HL-60 (cell line): Measurements from ENCODE around the gene INTS12.

Source experiments
- DNase-seq, 2 experiments: peaks; one replicate each; pipeline ENCODE4 v3.0.0-alpha.2; 2010 to 2020; ENCODE audit warnings: low read depth in 1 of 2, low spot score in 1 of 2
- H3K27ac ChIP-seq: fragments of 250-450 bp; sonication (Bioruptor Pico); replicated peaks from 2 replicates; pipeline ENCODE4 v1.5.1; 2020; ENCODE audit warnings: mild to moderate bottlenecking, moderate library complexity
- H3K27me3 ChIP-seq: fragments of 250-450 bp; sonication (Bioruptor Pico); 2 replicates; pipeline ENCODE4 v1.5.1; 2021; ENCODE audit warnings: mild to moderate bottlenecking, moderate library complexity; ENCODE audit not compliant: insufficient read depth, poor library complexity, severe bottlenecking
- H3K4me3 ChIP-seq: replicated peaks from 2 replicates; pipeline ENCODE4 v1.5.1; 2011; ENCODE audit warnings: mild to moderate bottlenecking, control low read depth, low read length; ENCODE audit not compliant: insufficient read depth
- CTCF ChIP-seq: IDR thresholded peaks from one replicate; pipeline ENCODE4 v1.5.1; 2011; ENCODE audit warnings: low read length, control low read depth, inconsistent platforms; ENCODE audit not compliant: insufficient read depth
- GABPA ChIP-seq: IDR thresholded peaks from 2 replicates; pipeline ENCODE4 v1.6.1; 2012; ENCODE audit warnings: low read depth
- POLR2AphosphoS5 ChIP-seq: IDR thresholded peaks from 2 replicates; pipeline ENCODE4 v1.6.1; 2012; ENCODE audit warnings: low read depth
- REST ChIP-seq: IDR thresholded peaks from 2 replicates; pipeline ENCODE4 v1.6.1; 2012; ENCODE audit warnings: low read depth; ENCODE audit not compliant: insufficient replicate concordance
- SPI1 ChIP-seq: IDR thresholded peaks from 2 replicates; pipeline ENCODE4 v1.6.1; 2012; ENCODE audit warnings: low read depth, mild to moderate bottlenecking, borderline replicate concordance

Gene INTS12

GRCh38 chr4:105714932-105715331, 6.4 kb upstream of the INTS12 start:
- no peak for TF ChIP-seq CTCF
- no peak for TF ChIP-seq REST
- no peak for TF ChIP-seq POLR2AphosphoS5
- no peak for TF ChIP-seq SPI1
- Histone ChIP-seq H3K27ac (peak overlapping the region; percentile 82), H3K27me3 (no peaks in the 10 kb centered on the region), H3K4me3 (no peak overlapping the region)
- DNase-seq: peak in 1 of 2 experiments; percentile 14

- Histone ChIP-seq H3K27me3 (no peaks in the 10 kb centered on the region), H3K27ac (peak overlapping the region; percentile 82), H3K4me3 (peak overlapping the region; percentile 38)
- TF ChIP-seq POLR2AphosphoS5 (no peak), SPI1 (no peak), GABPA (no peak), REST (no peak), CTCF (no peak)
- peak; percentile 16 to 62 for DNase-seq
Measured at GRCh38 chr4:105714071-105714521, 5.6 kb upstream of the INTS12 start.

GRCh38 chr4:105712766-105713165, 4.3 kb upstream of the INTS12 start:
- Histone ChIP-seq H3K27ac (peak overlapping the region; percentile 13), H3K27me3 (no peaks in the 10 kb centered on the region), H3K4me3 (no peak overlapping the region)
- no peak for DNase-seq
- TF ChIP-seq SPI1 (no peak), POLR2AphosphoS5 (no peak), CTCF (no peak), REST (no peak), GABPA (no peak)
